IMR-90 (cell line): ENCODE measurements around the gene SMARCAD1. TPM values are rescaled to one million over a fixed set of nuclear protein-coding genes. Genes with fewer than 3 reads are reported as not detected.

ENCODE experiments used
- ATAC-seq: fragments of 200-7000 bp; cut with Tn5 transposase; 2 replicates; pipeline ENCODE4 v1.9.1; 2020; ENCODE audit warnings: low read depth, mild to moderate bottlenecking, moderate library complexity
- BruUV-seq: library from RNA; stranded (reverse); fragments of 400-500 nt; replicated peaks from 2 replicates; lab custom pipeline; 2021; lab: Mats Ljungman, UMichigan
- CTCF ChIA-PET: fragments of 300-600 bp; formaldehyde crosslinking; extraction: SDS; loops from one replicate; lab custom pipeline; 2021; ENCODE audit warnings: antibody characterized with exemption; lab: Yijun Ruan, JAX
- POLR2A ChIA-PET: fragments of 300-600 bp; sonication (Branson Sonifier 250); formaldehyde crosslinking; loops from one replicate; lab custom pipeline; 2022; ENCODE audit warnings: antibody characterized with exemption; ENCODE audit not compliant: unreplicated experiment; lab: Charles Lee
- DNase-seq: peaks from one replicate; pipeline ENCODE4 v3.0.0; 2013
- H2AFZ ChIP-seq: replicated peaks from 2 replicates; pipeline ENCODE3; 2013; ENCODE audit warnings: low read length, mild to moderate bottlenecking; ENCODE audit not compliant: poor library complexity
- H2AK5ac ChIP-seq: 2 replicates; pipeline ENCODE4 v1.6.1; 2013; ENCODE audit warnings: low read depth, low read length, inconsistent platforms
- H2AK9ac ChIP-seq: replicated peaks from 2 replicates; pipeline ENCODE3; 2013; ENCODE audit warnings: mild to moderate bottlenecking, low read depth, low read length, moderate library complexity; ENCODE audit not compliant: poor library complexity
- H2BK120ac ChIP-seq: 2 replicates; pipeline ENCODE4 v1.6.1; 2013; ENCODE audit warnings: low read depth, low read length, inconsistent platforms
- H2BK15ac ChIP-seq: 3 replicates; pipeline ENCODE4 v1.6.1; 2013; ENCODE audit warnings: low read depth, low read length, inconsistent platforms
- H2BK20ac ChIP-seq: 2 replicates; pipeline ENCODE4 v1.6.1; 2013; ENCODE audit warnings: low read depth, mild to moderate bottlenecking, inconsistent platforms, low read length, moderate library complexity
- H2BK5ac ChIP-seq: 2 replicates; pipeline ENCODE4 v1.6.1; 2013; ENCODE audit warnings: mild to moderate bottlenecking, low read depth, low read length, inconsistent platforms; ENCODE audit not compliant: poor library complexity, severe bottlenecking
- H3K14ac ChIP-seq: replicated peaks from 2 replicates; pipeline ENCODE4 v1.6.1; 2013; ENCODE audit warnings: low read depth, low read length, inconsistent platforms
- H3K18ac ChIP-seq: 2 replicates; pipeline ENCODE4 v1.6.1; 2013; ENCODE audit warnings: low read depth, low read length, control low read depth
- H3K23ac ChIP-seq: 2 replicates; pipeline ENCODE4 v1.6.1; 2013; ENCODE audit warnings: low read depth, low read length, inconsistent platforms
- H3K27ac ChIP-seq: 2 replicates; pipeline ENCODE4 v1.5.1; 2013; ENCODE audit warnings: mild to moderate bottlenecking, control low read depth, low read length; ENCODE audit not compliant: insufficient read depth
- H3K27me3 ChIP-seq: 2 replicates; pipeline ENCODE4 v1.6.1; 2013; ENCODE audit warnings: low read length; ENCODE audit not compliant: control insufficient read depth, insufficient read depth
- H3K36me3 ChIP-seq: 2 replicates; pipeline ENCODE4 v1.6.1; 2013; ENCODE audit warnings: low read length, mixed read lengths; ENCODE audit not compliant: control insufficient read depth, insufficient read depth
- H3K4ac ChIP-seq: 2 replicates; pipeline ENCODE4 v1.6.1; 2013; ENCODE audit warnings: low read depth, low read length, inconsistent platforms
- H3K4me1 ChIP-seq: 2 replicates; pipeline ENCODE4 v1.6.1; 2013; ENCODE audit warnings: low read length, mixed read lengths; ENCODE audit not compliant: control insufficient read depth, insufficient read depth
- H3K4me2 ChIP-seq: 2 replicates; pipeline ENCODE4 v1.6.1; 2013; ENCODE audit warnings: low read depth, mild to moderate bottlenecking, control low read depth, low read length, moderate library complexity
- H3K4me3 ChIP-seq: 2 replicates; pipeline ENCODE4 v1.5.1; 2013; ENCODE audit warnings: low read depth, mild to moderate bottlenecking, control low read depth, low read length, moderate library complexity; ENCODE audit not compliant: insufficient read depth
- H3K56ac ChIP-seq: 2 replicates; pipeline ENCODE4 v1.6.1; 2013; ENCODE audit warnings: low read length, inconsistent platforms; ENCODE audit not compliant: insufficient read depth; ENCODE audit errors: extremely low read depth
- H3K79me1 ChIP-seq, 2 experiments: 2 replicates each; pipeline ENCODE4 v1.6.1; 2013; ENCODE audit warnings: low read length in 2 of 2, inconsistent platforms in 1 of 2, low read depth in 1 of 2
- H3K9ac ChIP-seq: 2 replicates; pipeline ENCODE4 v1.6.1; 2013; ENCODE audit warnings: low read depth, low read length, control low read depth
- H3K9me1 ChIP-seq: 2 replicates; pipeline ENCODE4 v1.6.1; 2013; ENCODE audit warnings: low read length, inconsistent platforms; ENCODE audit not compliant: insufficient read depth
- H3K9me3 ChIP-seq: 2 replicates; pipeline ENCODE4 v1.6.1; 2013; ENCODE audit warnings: low read length; ENCODE audit not compliant: control insufficient read depth, insufficient read depth
- H4K20me1 ChIP-seq: 2 replicates; pipeline ENCODE4 v1.6.1; 2013; ENCODE audit warnings: low read length, inconsistent platforms; ENCODE audit not compliant: insufficient read depth
- H4K5ac ChIP-seq: 2 replicates; pipeline ENCODE4 v1.6.1; 2013; ENCODE audit warnings: mild to moderate bottlenecking, low read depth, low read length, control low read depth
- H4K8ac ChIP-seq, 2 experiments: 2 replicates each; pipeline ENCODE4 v1.6.1; 2013; ENCODE audit warnings: low read depth in 2 of 2, low read length in 2 of 2, control low read depth in 1 of 2, inconsistent platforms in 1 of 2
- H4K91ac ChIP-seq: 2 replicates; pipeline ENCODE4 v1.6.1; 2013; ENCODE audit warnings: low read depth, low read length, inconsistent platforms; ENCODE audit not compliant: insufficient read depth
- CEBPB ChIP-seq: IDR thresholded peaks from 2 replicates; pipeline ENCODE4 v1.6.1; 2012; ENCODE audit warnings: low read depth, low read length, improper control_type of control experiment
- CTCF ChIP-seq: conservative IDR thresholded peaks from 2 replicates; pipeline ENCODE4 v1.5.1; 2012; ENCODE audit warnings: mild to moderate bottlenecking, low read depth, low read length, improper control_type of control experiment
- FOS ChIP-seq: fragments of 150-350 bp; IDR thresholded peaks from 2 replicates; pipeline ENCODE4 v1.6.1; 2016; ENCODE audit warnings: low read depth, low read length
- MAFK ChIP-seq: IDR thresholded peaks from 2 replicates; pipeline ENCODE4 v1.6.1; 2012; ENCODE audit warnings: low read depth, low read length, improper control_type of control experiment
- RAD21 ChIP-seq: IDR thresholded peaks from 2 replicates; pipeline ENCODE4 v1.6.1; 2012; ENCODE audit warnings: low read length, improper control_type of control experiment
- RCOR1 ChIP-seq: IDR thresholded peaks from 2 replicates; pipeline ENCODE4 v1.6.1; 2012; ENCODE audit warnings: mild to moderate bottlenecking, low read length, improper control_type of control experiment; ENCODE audit not compliant: insufficient replicate concordance
- RFX5 ChIP-seq: IDR thresholded peaks from 2 replicates; pipeline ENCODE4 v1.8.0; 2012; ENCODE audit warnings: low read depth, mild to moderate bottlenecking, low read length, moderate library complexity
- WGBS, 2 experiments: methylation state at CpG; one replicate each; pipeline versions ENCODE4 v1.1.5 to v1.1.7; 2013; ENCODE audit warnings: missing lambda C conversion rate in 2 of 2; ENCODE audit not compliant: insufficient read length in 1 of 2; ENCODE audit errors: extremely low coverage in 2 of 2; 5-methylcytosine and 5-hydroxymethylcytosine counted together
- dilution Hi-C: fragments of 300-500 bp; cut with HindIII; formaldehyde crosslinking; loops from one replicate; pipeline ENCODE4 v1.14.3; 2018; ENCODE audit warnings: low sequenced_read_pairs; ENCODE audit not compliant: unreplicated experiment
- in situ Hi-C: fragments of 300-500 bp; cut with MboI; formaldehyde crosslinking; loops from 3 replicates; pipeline ENCODE4 v1.14.3; 2019; ENCODE audit warnings: low sequenced_read_pairs, inconsistent platforms, mixed read lengths
- intact Hi-C: fragments of 100-400 bp; cut with micrococcal nuclease; formaldehyde crosslinking; loops from 2 replicates; pipeline ENCODE4 v1.10.0; 2022
- polyA plus RNA-seq, 3 experiments: library from polyadenylated mRNA; depleted of rRNA; stranded (reverse); fragments of >200 nt; gene quantifications; 2 replicates each; pipeline ENCODE4 v1.2.3, GENCODE V29; 2012; ENCODE audit warnings: low replicate concordance in 1 of 3
- total RNA-seq: library from RNA; depleted of rRNA; stranded (reverse); fragments of >200 nt; gene quantifications from 2 replicates; pipeline ENCODE4 v1.2.3, GENCODE V29; 2012

SMARCAD1 gene
- total and polyA plus RNA-seq, 2 of the 4 experiments (the other 2 are of a cell fraction), result 12.3 to 35.3 TPM

- H4K20me1 ChIP-seq, result no peaks in the 10 kb centered on the region
- H3K36me3 ChIP-seq, result no peaks in the 10 kb centered on the region
- H4K8ac ChIP-seq, result no peak overlapping the region
- no peak overlapping the region for H2BK5ac ChIP-seq
- DNase-seq, result no peak
- in situ Hi-C loops, result no loop called here
- WGBS, 2 experiments, result no CpG with 5 or more reads among the region's 4 CpGs
- ChIA-PET POLR2A (no interaction called here), CTCF (no interaction called here)
- BruUV-seq, result no TSS peak
- H2AFZ ChIP-seq, result no peak overlapping the region
- H3K56ac ChIP-seq, result no peak overlapping the region
- H3K14ac ChIP-seq, result no peak overlapping the region
- no peak overlapping the region for H3K4ac ChIP-seq
- no peaks in the 10 kb centered on the region for H3K4me1 ChIP-seq
- H3K79me1 ChIP-seq, result no peaks in the 10 kb centered on the region
- H3K9me3 ChIP-seq, result no peaks in the 10 kb centered on the region; the same call in 1 of the 2 replicates
- H4K5ac ChIP-seq, result no peak overlapping the region
- H3K4me2 ChIP-seq, result no peak overlapping the region
- H3K9me1 ChIP-seq, result no peaks in the 10 kb centered on the region
- H3K18ac ChIP-seq, result no peak overlapping the region
- H3K27me3 ChIP-seq, result no peaks in the 10 kb centered on the region
- no peak overlapping the region for H2AK5ac ChIP-seq
- no peak overlapping the region for H3K23ac ChIP-seq
- H4K91ac ChIP-seq, result no peak overlapping the region
- H3K9ac ChIP-seq, result no peak overlapping the region
- intact Hi-C loops, result no loop called here
- no peak overlapping the region for H3K4me3 ChIP-seq
- dilution Hi-C loops, result no loop called here
- ATAC-seq, result no peak
- no peak overlapping the region for H2BK20ac ChIP-seq
- TF ChIP-seq RAD21 (no peak), CTCF (no peak), CEBPB (no peak), MAFK (no peak), FOS (no peak), RCOR1 (no peak), RFX5 (no peak)
- H2AK9ac ChIP-seq, result no peak overlapping the region
- no peak overlapping the region for H2BK120ac ChIP-seq
- no peak overlapping the region for H2BK15ac ChIP-seq
- no peak overlapping the region for H3K27ac ChIP-seq
Measured at GRCh38 chr4:94160774-94161173, 46.9 kb upstream of the SMARCAD1 start.
